Measurements from ENCODE around the gene NEDD4L. TPM values are rescaled to one million over a fixed set of nuclear protein-coding genes. Genes with fewer than 3 reads are reported as not detected.
A peak's percentile ranks its signal among the peaks of the same experiment; 100 is the strongest.

The NEDD4L gene
- total and polyA plus RNA-seq, 4 experiments from 2014 or later, result 2.8 to 4.1 (median 3.8) TPM

DNA sequence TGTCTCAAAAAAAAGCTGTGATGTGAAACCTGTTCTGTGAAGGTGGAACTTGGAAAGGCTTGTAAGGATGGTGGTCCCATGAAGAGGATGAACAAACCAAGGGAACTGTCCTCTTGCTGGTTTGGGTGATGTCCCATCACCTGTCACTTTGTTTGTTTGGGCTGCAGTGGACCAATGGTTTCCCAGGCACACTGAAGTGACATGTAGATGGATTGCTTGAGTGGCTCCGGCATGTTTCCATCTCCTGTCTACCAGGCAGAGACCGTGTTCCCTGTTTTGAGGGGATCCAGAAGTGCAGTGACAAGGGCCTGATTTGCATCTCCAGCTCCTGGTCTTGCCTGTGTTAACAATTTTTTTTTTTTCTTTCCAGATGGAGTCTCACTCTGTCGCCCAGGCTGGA lies 8.9 kb downstream of the NEDD4L start:
- no peak for DNase-seq
- POLR2A ChIA-PET (ENCODE audit: partially characterized antibody), result no interaction called here
- no peaks in the 10 kb centered on the region for H3K36me3 Mint-ChIP-seq
- peaks cover 0 to 7% (median 3%) of the 10 kb centered on the region in 4 donors for H3K4me1 Mint-ChIP-seq
- no peak overlapping the region for H3K27ac Mint-ChIP-seq
- H3K9me3 ChIP-seq (ENCODE audit: control insufficient read depth in 1 of 2, low read length in 2 of 2), result no peaks in the 10 kb centered on the region
- no peaks in the 10 kb centered on the region for H3K36me3 ChIP-seq (ENCODE audit: insufficient read depth, low read length)
- no peak overlapping the region for H3K4me3 Mint-ChIP-seq
- H3K27ac ChIP-seq (ENCODE audit: low read depth, low read length), result no peak overlapping the region
- intact Hi-C loops (cut with micrococcal nuclease), result loop anchor here (1.0 kb wide), 1 partner anchor 10 kb away; no protein-coding TSS in a partner anchor
- H3K4me3 ChIP-seq (ENCODE audit: low read length in 2 of 2), result no peak overlapping the region
- no peaks in the 10 kb centered on the region for H3K27me3 ChIP-seq (ENCODE audit: insufficient read depth, low read length)
- H3K9me3 Mint-ChIP-seq, result no peaks in the 10 kb centered on the region
- peaks cover 0 to 3% of the 10 kb centered on the region in 2 donors for H3K27me3 Mint-ChIP-seq
- CTCF ChIA-PET (ENCODE audit: partially characterized antibody), result interaction anchor here (0.7 to 1.7 kb wide), 4 partner anchors 9 to 69 kb away, joined by 3 to 8 read pairs (median 3); partner anchors contain the start of gene NEDD4L
- H3K4me1 ChIP-seq (ENCODE audit: insufficient read depth, low read length), result no peaks in the 10 kb centered on the region

- no peak overlapping the region for H3K4me3 Mint-ChIP-seq
- H3K27me3 ChIP-seq (ENCODE audit: insufficient read depth, low read length), result no peaks in the 10 kb centered on the region
- POLR2A ChIA-PET (ENCODE audit: partially characterized antibody), result no interaction called here
- H3K27ac Mint-ChIP-seq, result no peak overlapping the region
- no peaks in the 10 kb centered on the region for H3K36me3 ChIP-seq (ENCODE audit: insufficient read depth, low read length)
- H3K4me1 Mint-ChIP-seq, result peaks cover 0 to 7% (median 3%) of the 10 kb centered on the region in 4 donors
- peaks cover 0 to 3% of the 10 kb centered on the region in 2 donors for H3K27me3 Mint-ChIP-seq
- CTCF ChIA-PET (ENCODE audit: partially characterized antibody), result interaction anchor here (1.0 to 1.1 kb wide), 2 partner anchors 10 to 11 kb away, joined by 3 to 4 read pairs; partner anchors contain the start of gene NEDD4L
- no peaks in the 10 kb centered on the region for H3K9me3 Mint-ChIP-seq
- H3K27ac ChIP-seq (ENCODE audit: low read depth, low read length), result no peak overlapping the region
- no peak for DNase-seq
- no peaks in the 10 kb centered on the region for H3K36me3 Mint-ChIP-seq
- no peaks in the 10 kb centered on the region for H3K4me1 ChIP-seq (ENCODE audit: insufficient read depth, low read length)
- H3K9me3 ChIP-seq (ENCODE audit: control insufficient read depth in 1 of 2, low read length in 2 of 2), result no peaks in the 10 kb centered on the region
- intact Hi-C loops (cut with micrococcal nuclease), result no loop called here
- no peak overlapping the region for H3K4me3 ChIP-seq (ENCODE audit: low read length in 2 of 2)
Observed at GRCh38 chr18:58054041-58054781, 10.2 kb downstream of the NEDD4L start.

- intact Hi-C loops (cut with micrococcal nuclease), result no loop called here
- Mint-ChIP-seq H3K27ac (no peak overlapping the region), H3K27me3 (peaks cover 2 to 3% of the 10 kb centered on the region in 2 donors), H3K4me3 (no peak overlapping the region), H3K9me3 (no peaks in the 10 kb centered on the region), H3K36me3 (no peaks in the 10 kb centered on the region), H3K4me1 (peaks cover 0 to 7% (median 3%) of the 10 kb centered on the region in 4 donors)
- DNase-seq, result no peak
- H3K9me3 ChIP-seq (ENCODE audit: control insufficient read depth in 1 of 2, low read length in 2 of 2), result no peaks in the 10 kb centered on the region
- CTCF ChIA-PET (ENCODE audit: partially characterized antibody), result interaction anchor here (0.8 to 1.5 kb wide), 3 partner anchors 9 to 15 kb away, joined by 3 to 4 read pairs (median 3); no protein-coding TSS in a partner anchor
- H3K27ac ChIP-seq (ENCODE audit: low read depth, low read length), result no peak overlapping the region
- H3K4me1 ChIP-seq (ENCODE audit: insufficient read depth, low read length), result no peaks in the 10 kb centered on the region
- POLR2A ChIA-PET (ENCODE audit: partially characterized antibody), result no interaction called here
- H3K4me3 ChIP-seq (ENCODE audit: low read length in 2 of 2), result no peak overlapping the region
- no peaks in the 10 kb centered on the region for H3K36me3 ChIP-seq (ENCODE audit: insufficient read depth, low read length)
- H3K27me3 ChIP-seq (ENCODE audit: insufficient read depth, low read length), result no peaks in the 10 kb centered on the region
Observed at GRCh38 chr18:58055890-58056558, 12.0 kb downstream of the NEDD4L start.

GRCh38 chr18:58056852-58057251 lies 12.8 kb downstream of the NEDD4L start:
- H3K4me1 ChIP-seq (ENCODE audit: insufficient read depth, low read length), result no peaks in the 10 kb centered on the region
- no peaks in the 10 kb centered on the region for H3K27me3 ChIP-seq (ENCODE audit: insufficient read depth, low read length)
- no peaks in the 10 kb centered on the region for H3K36me3 ChIP-seq (ENCODE audit: insufficient read depth, low read length)
- H3K27me3 Mint-ChIP-seq, result peaks cover 2 to 4% of the 10 kb centered on the region in 2 donors
- no peaks in the 10 kb centered on the region for H3K9me3 Mint-ChIP-seq
- no peaks in the 10 kb centered on the region for H3K36me3 Mint-ChIP-seq
- no peaks in the 10 kb centered on the region for H3K9me3 ChIP-seq (ENCODE audit: control insufficient read depth in 1 of 2, low read length in 2 of 2)
- CTCF ChIA-PET (ENCODE audit: partially characterized antibody), result interaction anchor here (1.1 to 1.5 kb wide), 2 partner anchors 10 to 16 kb away, joined by 3 to 4 read pairs; no protein-coding TSS in a partner anchor
- H3K4me3 ChIP-seq (ENCODE audit: low read length in 2 of 2), result no peak overlapping the region
- POLR2A ChIA-PET (ENCODE audit: partially characterized antibody), result no interaction called here
- no peak overlapping the region for H3K27ac Mint-ChIP-seq
- no peak overlapping the region for H3K27ac ChIP-seq (ENCODE audit: low read depth, low read length)
- intact Hi-C loops (cut with micrococcal nuclease), result no loop called here
- no peak overlapping the region for H3K4me3 Mint-ChIP-seq
- peaks cover 0 to 3% (median 1%) of the 10 kb centered on the region in 4 donors for H3K4me1 Mint-ChIP-seq
- DNase-seq, result no peak

DNA sequence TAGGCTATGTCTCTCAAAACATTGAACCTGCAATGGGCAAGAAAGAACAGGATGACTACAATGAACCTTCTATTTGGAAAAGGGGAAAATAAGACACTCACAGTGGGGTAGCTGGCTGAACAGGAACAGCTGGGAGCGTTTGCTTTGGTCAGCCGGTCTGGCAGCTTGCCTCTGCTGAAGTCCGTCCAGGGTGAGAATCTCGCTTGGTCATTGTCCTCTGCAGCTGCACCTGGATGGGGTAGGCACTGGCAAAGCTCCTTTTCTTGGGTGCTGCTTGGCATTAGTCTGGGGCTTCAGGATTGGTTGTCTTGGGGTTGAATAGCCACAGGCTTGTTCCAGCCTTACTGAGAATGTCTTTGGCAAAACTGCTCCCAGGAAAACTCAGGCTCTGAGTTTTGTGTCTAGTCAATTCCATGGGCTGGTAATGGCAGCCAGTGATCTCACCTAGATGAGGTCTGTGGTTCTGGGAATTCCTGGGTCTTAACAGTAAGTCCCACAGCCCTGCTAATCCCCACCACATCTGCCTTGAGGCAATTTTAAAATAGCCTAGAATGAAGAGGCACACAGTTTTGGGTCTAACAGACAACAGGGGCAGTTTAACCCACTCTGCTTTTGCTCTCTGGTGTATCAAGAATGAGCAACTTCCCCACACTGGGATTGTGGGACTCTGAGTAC lies 13.4 kb downstream of the NEDD4L start:
- CTCF ChIA-PET (ENCODE audit: partially characterized antibody), result no interaction called here
- H3K27me3 ChIP-seq (ENCODE audit: insufficient read depth, low read length), result no peaks in the 10 kb centered on the region
- no peaks in the 10 kb centered on the region for H3K4me1 Mint-ChIP-seq
- no peak overlapping the region for H3K4me3 Mint-ChIP-seq
- no peak for DNase-seq
- H3K4me3 ChIP-seq (ENCODE audit: low read length in 2 of 2), result no peak overlapping the region
- no peaks in the 10 kb centered on the region for H3K36me3 ChIP-seq (ENCODE audit: insufficient read depth, low read length)
- no peak overlapping the region for H3K27ac Mint-ChIP-seq
- no peaks in the 10 kb centered on the region for H3K9me3 Mint-ChIP-seq
- intact Hi-C loops (cut with micrococcal nuclease), result no loop called here
- peaks cover 4 to 7% of the 10 kb centered on the region in 2 donors for H3K27me3 Mint-ChIP-seq
- H3K4me1 ChIP-seq (ENCODE audit: insufficient read depth, low read length), result no peaks in the 10 kb centered on the region
- H3K9me3 ChIP-seq (ENCODE audit: control insufficient read depth in 1 of 2, low read length in 2 of 2), result no peaks in the 10 kb centered on the region
- no peak overlapping the region for H3K27ac ChIP-seq (ENCODE audit: low read depth, low read length)
- POLR2A ChIA-PET (ENCODE audit: partially characterized antibody), result no interaction called here
- no peaks in the 10 kb centered on the region for H3K36me3 Mint-ChIP-seq

DNA sequence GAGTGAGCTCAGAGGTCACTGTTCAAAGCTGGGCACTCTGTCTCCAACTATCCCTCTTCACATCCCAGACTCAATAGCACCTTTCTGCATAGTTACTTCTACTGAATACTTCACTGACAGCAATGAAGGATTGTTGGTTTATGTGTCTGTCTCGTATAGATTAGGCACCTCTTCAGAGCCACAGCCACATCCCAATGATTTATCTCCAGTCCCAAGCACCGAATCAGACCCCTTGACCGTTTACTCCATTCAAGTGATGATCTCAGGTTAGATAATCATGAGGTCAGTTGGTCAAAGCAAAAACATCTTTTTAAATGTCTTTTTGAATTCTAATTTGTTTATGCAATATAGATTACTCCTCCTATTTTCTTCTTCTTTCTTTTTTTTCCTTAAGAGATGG lies 14.7 kb downstream of the NEDD4L start:
- H3K4me3 Mint-ChIP-seq, result no peak overlapping the region

GRCh38 chr18:58060254-58060653 lies 16.2 kb downstream of the NEDD4L start:
- Mint-ChIP-seq H3K36me3 (no peaks in the 10 kb centered on the region), H3K4me3 (no peak overlapping the region), H3K27me3 (peaks cover 3 to 16% of the 10 kb centered on the region in 2 donors), H3K4me1 (no peaks in the 10 kb centered on the region), H3K9me3 (no peaks in the 10 kb centered on the region), H3K27ac (peak overlapping the region in 1 of 7 donors; percentile 37)
- no peaks in the 10 kb centered on the region for H3K4me1 ChIP-seq (ENCODE audit: insufficient read depth, low read length)
- ChIA-PET POLR2A (ENCODE audit: partially characterized antibody) (no interaction called here), CTCF (ENCODE audit: partially characterized antibody) (no interaction called here)
- no peak overlapping the region for H3K27ac ChIP-seq (ENCODE audit: low read depth, low read length)
- no peak for DNase-seq
- H3K36me3 ChIP-seq (ENCODE audit: insufficient read depth, low read length), result no peaks in the 10 kb centered on the region
- no peak overlapping the region for H3K4me3 ChIP-seq (ENCODE audit: low read length in 2 of 2)
- H3K27me3 ChIP-seq (ENCODE audit: insufficient read depth, low read length), result no peaks in the 10 kb centered on the region
- H3K9me3 ChIP-seq (ENCODE audit: control insufficient read depth in 1 of 2, low read length in 2 of 2), result no peaks in the 10 kb centered on the region
- intact Hi-C loops (cut with micrococcal nuclease), result no loop called here

More for the DNA sequence above, 14.7 kb downstream of the NEDD4L start:
- no peak overlapping the region for H3K27ac ChIP-seq (ENCODE audit: low read depth, low read length)
- intact Hi-C loops (cut with micrococcal nuclease), result no loop called here
- no peaks in the 10 kb centered on the region for H3K4me1 ChIP-seq (ENCODE audit: insufficient read depth, low read length)
- DNase-seq, result no peak
- H3K36me3 ChIP-seq (ENCODE audit: insufficient read depth, low read length), result no peaks in the 10 kb centered on the region
- no peaks in the 10 kb centered on the region for H3K9me3 Mint-ChIP-seq
- ChIA-PET POLR2A (ENCODE audit: partially characterized antibody) (no interaction called here), CTCF (ENCODE audit: partially characterized antibody) (no interaction called here)
- no peaks in the 10 kb centered on the region for H3K4me1 Mint-ChIP-seq
- H3K27me3 ChIP-seq (ENCODE audit: insufficient read depth, low read length), result no peaks in the 10 kb centered on the region
- no peaks in the 10 kb centered on the region for H3K36me3 Mint-ChIP-seq
- no peak overlapping the region for H3K4me3 ChIP-seq (ENCODE audit: low read length in 2 of 2)
- peaks cover 3 to 7% of the 10 kb centered on the region in 2 donors for H3K27me3 Mint-ChIP-seq
- no peaks in the 10 kb centered on the region for H3K9me3 ChIP-seq (ENCODE audit: control insufficient read depth in 1 of 2, low read length in 2 of 2)
- no peak overlapping the region for H3K27ac Mint-ChIP-seq
